Natural killer cell (primary cell): ENCODE measurements around the gene MYCBP2. TPM values are rescaled to one million over a fixed set of nuclear protein-coding genes. Genes with fewer than 3 reads are reported as not detected.

Experiments used
- ATAC-seq, 3 donors: fragments of 150-1000 bp in 2 of 3; fragments of 200-7000 bp in 1 of 3; cut with Tn5 transposase; 1 replicate in 1 of 3; 2 replicates in 2 of 3; pipeline ENCODE4 v1.10.0; 2021; ENCODE audit warnings: mild to moderate bottlenecking in 2 of 3, moderate library complexity in 2 of 3
- DNase-seq, 2 donors: peaks; one replicate each; pipeline versions ENCODE4 v3.0.0 to v3.0.0-alpha.2; 2013 to 2021; ENCODE audit warnings: mixed read lengths in 1 of 2
- H3K27ac ChIP-seq: one replicate; pipeline ENCODE4 v1.5.1; 2013; ENCODE audit warnings: mild to moderate bottlenecking, low read length
- H3K27me3 ChIP-seq: one replicate; pipeline ENCODE4 v1.6.1; 2013; ENCODE audit warnings: low read length; ENCODE audit not compliant: control insufficient read depth, insufficient read depth
- H3K36me3 ChIP-seq: one replicate; pipeline ENCODE4 v1.6.1; 2013; ENCODE audit warnings: low read length; ENCODE audit not compliant: control insufficient read depth, insufficient read depth
- H3K4me1 ChIP-seq: one replicate; pipeline ENCODE4 v1.6.1; 2013; ENCODE audit warnings: low read length; ENCODE audit not compliant: control insufficient read depth, insufficient read depth
- H3K4me3 ChIP-seq: one replicate; pipeline ENCODE4 v1.5.1; 2013; ENCODE audit warnings: low read length
- H3K9me3 ChIP-seq: one replicate; pipeline ENCODE4 v1.6.1; 2013; ENCODE audit warnings: low read length; ENCODE audit not compliant: control insufficient read depth, insufficient read depth
- H3K27ac Mint-ChIP-seq, 2 donors: one replicate each; pipeline ENCODE4 v1.8.0; 2022; ENCODE audit warnings: mild to moderate bottlenecking in 2 of 2, mixed read lengths in 2 of 2, moderate library complexity in 1 of 2
- H3K27me3 Mint-ChIP-seq, 2 donors: one replicate each; pipeline ENCODE4 v1.8.0; 2022; ENCODE audit warnings: low read depth in 2 of 2, mixed read lengths in 2 of 2
- H3K36me3 Mint-ChIP-seq: one replicate; pipeline ENCODE4 v1.8.0; 2022; ENCODE audit warnings: mixed read lengths
- H3K4me1 Mint-ChIP-seq, 2 donors: one replicate each; pipeline ENCODE4 v1.8.0; 2022; ENCODE audit warnings: mixed read lengths in 2 of 2
- H3K4me3 Mint-ChIP-seq: one replicate; pipeline ENCODE4 v1.8.0; 2022; ENCODE audit warnings: mild to moderate bottlenecking, moderate library complexity, mixed read lengths
- H3K9me3 Mint-ChIP-seq, 2 donors: one replicate each; pipeline ENCODE4 v1.8.0; 2022; ENCODE audit warnings: mixed read lengths in 2 of 2
- CTCF ChIP-seq: fragments of 200-600 bp; IDR thresholded peaks from one replicate; pipeline ENCODE4 v1.8.0; 2022; ENCODE audit warnings: antibody characterized with exemption
- WGBS: methylation state at CpG from one replicate; pipeline ENCODE4 v1.1.7; 2013; ENCODE audit warnings: missing lambda C conversion rate; ENCODE audit not compliant: insufficient coverage; 5-methylcytosine and 5-hydroxymethylcytosine counted together
- intact Hi-C: fragments of 100-400 bp; cut with micrococcal nuclease; formaldehyde crosslinking; loops from one replicate; pipeline ENCODE4 v1.14.2; 2022
- total RNA-seq, 4 donors: library from RNA; stranded (reverse); fragments of 120-200 nt in 1 of 4; gene quantifications; one replicate each; pipeline versions ENCODE4 v1.2.3 to v1.2.4, GENCODE V29; 2013 to 2022

Gene MYCBP2
- total RNA-seq, 3 donors from 2014 or later (not counting 1 experiment from before 2014, with no cell fraction given): 119 to 155 (median 147) TPM

- H3K9me3 ChIP-seq: no peaks in the 10 kb centered on the region
- TF ChIP-seq CTCF: no peak
- Mint-ChIP-seq H3K36me3 (no peaks in the 10 kb centered on the region), H3K27me3 (peaks cover 28 to 40% of the 10 kb centered on the region in 2 donors), H3K27ac (peak overlapping the region in 1 of 2 donors; percentile 88), H3K4me1 (peaks cover 37 to 40% of the 10 kb centered on the region in 2 donors), H3K4me3 (peak overlapping the region; percentile 98), H3K9me3 (no peaks in the 10 kb centered on the region)
- peaks cover 3% of the 10 kb centered on the region for H3K36me3 ChIP-seq
- ATAC-seq (no peak), DNase-seq (no peak)
- no peak overlapping the region for H3K27ac ChIP-seq
- intact Hi-C loops: loop anchor here (5.0 kb wide), 1 partner anchor 299 kb away; the partner anchor contains the start of gene MYCBP2
- peaks cover 3% of the 10 kb centered on the region for H3K27me3 ChIP-seq
- 95% methylated on average over 5 of the region's 5 CpGs for WGBS
- H3K4me3 ChIP-seq: no peak overlapping the region
- peaks cover 11% of the 10 kb centered on the region for H3K4me1 ChIP-seq
Measured at GRCh38 chr13:77028202-77028601, 298.7 kb downstream of the MYCBP2 start.

- 0% methylated on average over 71 of the region's 74 CpGs for WGBS
- H3K9me3 Mint-ChIP-seq: no peaks in the 10 kb centered on the region
- peaks cover 23 to 28% of the 10 kb centered on the region in 2 donors for H3K27me3 Mint-ChIP-seq
- H3K4me1 ChIP-seq: peaks cover 17% of the 10 kb centered on the region
- H3K4me3 ChIP-seq: peak within 1 kb of the TSS; percentile 54
- H3K27me3 ChIP-seq: peaks cover 3% of the 10 kb centered on the region
- H3K36me3 ChIP-seq: peaks cover 3% of the 10 kb centered on the region
- H3K27ac ChIP-seq: peak within 1 kb of the TSS; percentile 92
- peak within 1 kb of the TSS; percentile 87 to 88 for H3K27ac Mint-ChIP-seq
- ATAC-seq (peak; percentile 71 to 90 (median 77)), DNase-seq (peak; percentile 73 to 92)
- TF ChIP-seq CTCF: no peak
- H3K4me1 Mint-ChIP-seq: peaks cover 49 to 51% of the 10 kb centered on the region in 2 donors
- H3K4me3 Mint-ChIP-seq: peak within 1 kb of the TSS; percentile 98
- no peaks in the 10 kb centered on the region for H3K9me3 ChIP-seq
- intact Hi-C loops: loop anchor here (1.0 to 5.0 kb wide), 2 partner anchors 35 to 300 kb away; partner anchors contain the start of genes CLN5 and MYCBP2
- H3K36me3 Mint-ChIP-seq: no peaks in the 10 kb centered on the region
Measured at GRCh38 chr13:77026861-77027621, 299.9 kb downstream of the MYCBP2 start, which contains the start of gene FBXL3. TSS of gene FBXL3 (minus strand) at chr13:77027159. CDS start at chr13:77021860, 5,299 bp downstream.

- H3K27me3 Mint-ChIP-seq: peaks cover 20 to 25% of the 10 kb centered on the region in 2 donors
- H3K36me3 ChIP-seq: peaks cover 7% of the 10 kb centered on the region
- peaks cover 17% of the 10 kb centered on the region for H3K4me1 ChIP-seq
- H3K9me3 ChIP-seq: no peaks in the 10 kb centered on the region
- peak overlapping the region; percentile 92 for H3K27ac ChIP-seq
- no peaks in the 10 kb centered on the region for H3K9me3 Mint-ChIP-seq
- WGBS: 0% methylated on average over 43 of the region's 62 CpGs
- H3K4me1 Mint-ChIP-seq: peaks cover 49 to 56% of the 10 kb centered on the region in 2 donors
- no peak for TF ChIP-seq CTCF
- intact Hi-C loops: loop anchor here (5.0 kb wide), 1 partner anchor 301 kb away; the partner anchor contains the start of gene MYCBP2
- peak overlapping the region; percentile 87 to 88 for H3K27ac Mint-ChIP-seq
- H3K27me3 ChIP-seq: peaks cover 3% of the 10 kb centered on the region
- no peaks in the 10 kb centered on the region for H3K36me3 Mint-ChIP-seq
- H3K4me3 Mint-ChIP-seq: peak overlapping the region; percentile 95
- ATAC-seq (peak; percentile 62 to 77 (median 67)), DNase-seq (peak; percentile 58 to 84)
- H3K4me3 ChIP-seq: peak overlapping the region; percentile 54
Measured at GRCh38 chr13:77026255-77026860, 300.5 kb downstream of the MYCBP2 start.
